HG03159 (cell line): ENCODE data around the gene SLC25A43.
"Not testable (repeated sequence)": the region's sequence is repeated elsewhere in the genome, so short reads cannot be mapped to it uniquely, and the experiment has no call there.

Source experiments
- ATAC-seq: cut with Tn5 transposase; IDR thresholded peaks from one replicate; pipeline ENCODE4 v1.9.1; 2021; ENCODE audit warnings: mild to moderate bottlenecking, moderate library complexity; ENCODE audit not compliant: unreplicated experiment

The SLC25A43 gene

GRCh38 chrX:119406776-119407175, 7.6 kb downstream of the SLC25A43 start:
- no peak for ATAC-seq

- no peak for ATAC-seq
Measured at GRCh38 chrX:119407681-119408080, 8.5 kb downstream of the SLC25A43 start.

DNA sequence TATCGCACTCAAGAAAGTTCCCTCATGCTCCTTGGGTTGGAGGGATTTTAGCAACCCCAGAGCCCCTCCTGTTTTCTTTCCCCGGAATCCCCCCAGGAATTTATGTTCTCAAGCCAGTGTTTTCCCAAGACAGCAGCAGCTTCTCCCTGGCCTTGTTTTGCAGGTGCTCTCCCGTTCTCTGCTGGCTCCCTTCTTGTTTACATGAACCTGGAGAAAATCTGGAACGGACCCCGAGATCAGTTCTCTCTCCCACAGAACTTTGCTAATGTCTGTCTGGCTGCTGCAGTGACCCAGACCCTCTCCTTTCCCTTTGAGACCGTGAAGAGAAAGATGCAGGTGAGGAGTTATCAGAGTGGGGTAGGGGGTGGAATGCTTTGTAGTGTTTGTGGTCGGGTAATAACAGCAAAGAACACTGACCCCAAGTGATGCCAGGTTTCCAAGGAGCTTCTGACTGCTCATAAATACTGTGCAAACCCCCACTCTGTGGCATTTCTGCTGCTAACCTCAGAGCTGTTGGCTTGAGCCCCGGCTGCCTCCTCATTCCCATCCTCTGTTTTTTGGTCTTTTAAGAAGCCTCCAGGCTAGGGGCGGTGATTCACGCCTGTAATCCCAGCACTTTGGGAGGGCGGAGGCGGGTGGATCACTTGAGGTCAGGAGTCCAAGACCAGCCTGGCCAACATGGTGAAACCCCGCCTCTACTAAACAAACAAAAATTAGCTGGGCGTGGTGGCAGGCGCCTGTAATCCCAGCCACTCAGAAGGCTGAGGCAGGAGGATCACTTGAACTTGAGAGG, 11.1 kb downstream of the SLC25A43 start:
- no peak for ATAC-seq

- ATAC-seq: no peak
Measured at GRCh38 chrX:119410854-119411253, 11.7 kb downstream of the SLC25A43 start.

GRCh38 chrX:119411959-119412358, 12.8 kb downstream of the SLC25A43 start:
- no peak for ATAC-seq

DNA sequence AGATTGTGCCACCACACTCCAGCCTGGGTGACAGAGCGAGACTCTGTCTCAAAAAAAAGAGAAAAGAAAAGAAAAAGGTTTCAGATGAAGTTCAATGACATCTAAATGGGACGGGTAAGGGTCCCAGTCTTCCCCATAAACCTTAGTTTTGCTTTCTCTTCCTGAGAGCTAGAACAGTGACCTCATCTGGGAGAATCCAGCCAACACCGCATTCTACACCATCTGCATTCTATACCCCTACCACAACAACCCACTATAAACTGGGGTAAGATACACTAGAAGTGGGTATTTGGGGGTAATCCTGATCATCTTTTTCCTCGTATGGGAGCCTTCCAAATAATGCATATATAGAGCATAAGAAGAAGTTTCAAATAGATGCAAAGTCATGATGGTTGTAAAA, 18.2 kb downstream of the SLC25A43 start:
- ATAC-seq: no peak

DNA sequence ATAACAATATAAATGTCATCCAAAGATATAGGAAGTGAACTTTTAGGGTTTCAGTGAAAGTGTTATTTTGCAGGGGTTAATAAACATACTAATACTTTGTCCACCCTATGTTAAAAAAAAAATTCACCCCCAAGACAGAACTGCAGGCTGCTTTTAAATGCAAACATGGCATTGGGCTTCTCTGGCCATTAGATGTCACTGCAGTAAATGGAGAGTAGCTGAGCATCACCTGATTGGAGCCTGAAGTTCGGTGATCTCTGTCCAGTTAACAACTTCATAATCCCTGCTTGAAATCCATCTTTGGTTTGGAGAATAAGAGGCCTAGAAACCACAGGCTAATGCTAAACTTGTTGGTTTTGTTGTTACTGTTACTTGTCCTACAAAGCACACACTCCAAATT, 18.7 kb downstream of the SLC25A43 start:
- ATAC-seq: no peak

- ATAC-seq: no peak
Measured at GRCh38 chrX:119419146-119419545, 20.0 kb downstream of the SLC25A43 start.

DNA sequence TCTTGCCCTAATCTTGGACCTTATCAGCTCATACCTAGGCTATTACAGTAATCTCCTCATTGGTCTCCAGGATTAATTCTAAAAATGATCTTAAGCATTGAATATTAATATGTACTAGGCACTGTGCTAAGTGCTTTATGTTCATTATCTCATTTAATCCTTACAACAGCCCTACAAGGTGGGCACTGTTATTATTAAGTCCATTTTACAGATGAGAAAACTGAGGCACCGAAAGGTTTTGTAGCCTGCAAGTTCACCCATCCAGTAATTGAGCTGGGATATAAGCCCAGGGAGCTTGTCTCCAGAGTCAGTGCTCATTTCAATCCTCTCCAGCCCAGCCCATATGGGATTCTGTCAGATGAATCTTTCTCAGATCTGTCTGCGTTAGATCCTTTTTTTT, 20.8 kb downstream of the SLC25A43 start:
- no peak for ATAC-seq

DNA sequence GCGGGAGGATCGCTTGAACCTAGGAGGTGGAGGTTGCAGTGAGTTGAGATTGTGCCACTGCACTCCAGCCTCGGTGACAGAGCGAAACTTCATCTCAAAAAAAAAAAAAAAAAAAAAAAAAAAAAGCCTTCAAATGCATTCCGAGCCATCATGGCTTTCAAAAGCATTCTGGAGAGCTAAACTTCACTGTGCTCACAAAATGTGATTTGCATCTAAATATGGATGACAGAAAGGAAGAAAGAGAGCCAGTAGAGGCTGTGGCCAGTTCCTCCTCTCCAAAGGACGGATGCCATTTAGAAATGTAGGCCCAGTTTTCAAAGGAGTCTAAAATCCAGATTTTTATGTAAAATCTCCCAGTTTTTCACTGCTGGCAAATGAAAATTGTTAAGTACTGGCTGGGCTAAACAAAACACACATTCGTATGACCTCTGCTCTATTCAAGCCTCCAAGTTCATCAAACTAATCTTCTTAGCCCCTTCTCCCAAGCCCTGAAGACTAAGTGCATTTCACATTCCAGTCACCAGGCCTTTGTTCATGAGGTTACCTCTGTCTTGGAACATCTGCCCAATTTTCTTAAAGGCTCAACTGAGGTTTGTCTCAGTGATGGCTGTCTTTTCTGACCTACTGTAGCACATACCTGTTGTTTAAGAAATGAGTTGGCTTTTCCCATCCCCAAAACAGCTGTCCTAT, 22.0 kb downstream of the SLC25A43 start:
- ATAC-seq: no peak

GRCh38 chrX:119423631-119424030, 24.5 kb downstream of the SLC25A43 start:
- no peak for ATAC-seq

- no peak for ATAC-seq
Measured at GRCh38 chrX:119424999-119425398, 25.9 kb downstream of the SLC25A43 start.

DNA sequence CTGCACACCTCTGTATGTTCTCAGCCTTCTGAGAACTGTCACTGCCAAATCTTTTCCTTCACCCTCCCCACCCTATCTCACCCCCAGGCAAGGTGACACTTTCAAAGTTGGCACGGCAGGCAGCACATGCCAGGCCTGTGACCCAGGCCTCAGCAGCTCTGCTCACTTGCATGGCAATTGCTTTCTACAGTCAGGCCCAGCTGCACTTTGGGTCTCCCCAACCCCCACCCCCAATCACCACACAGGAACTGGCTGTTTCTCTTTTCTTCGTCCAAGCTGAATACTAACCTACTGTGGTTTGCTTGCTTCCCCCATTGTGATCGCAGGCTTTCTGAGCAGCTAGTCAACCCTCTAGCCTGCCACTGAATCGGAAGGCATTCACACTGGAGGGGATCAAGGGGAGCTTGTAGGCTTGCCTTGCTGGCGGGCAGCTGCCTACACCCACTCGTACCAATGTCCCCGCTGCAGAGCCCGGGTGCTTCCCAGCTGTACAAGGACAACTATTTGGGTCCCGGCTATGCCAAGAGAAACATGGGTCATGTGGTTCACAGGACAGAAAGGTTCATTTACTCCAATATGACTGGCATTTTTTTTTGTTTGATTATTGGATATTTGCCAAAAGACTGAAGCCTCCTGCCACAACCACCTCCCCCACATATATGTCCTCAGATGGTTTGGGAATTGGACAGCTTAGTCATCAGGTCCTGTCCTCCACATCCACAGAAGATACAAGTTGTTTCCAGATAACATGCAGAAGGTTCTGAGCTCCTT, 28.1 kb downstream of the SLC25A43 start:
- peak; percentile 74 for ATAC-seq

- no peak for ATAC-seq
Measured at GRCh38 chrX:119427795-119428185, 28.7 kb downstream of the SLC25A43 start.

DNA sequence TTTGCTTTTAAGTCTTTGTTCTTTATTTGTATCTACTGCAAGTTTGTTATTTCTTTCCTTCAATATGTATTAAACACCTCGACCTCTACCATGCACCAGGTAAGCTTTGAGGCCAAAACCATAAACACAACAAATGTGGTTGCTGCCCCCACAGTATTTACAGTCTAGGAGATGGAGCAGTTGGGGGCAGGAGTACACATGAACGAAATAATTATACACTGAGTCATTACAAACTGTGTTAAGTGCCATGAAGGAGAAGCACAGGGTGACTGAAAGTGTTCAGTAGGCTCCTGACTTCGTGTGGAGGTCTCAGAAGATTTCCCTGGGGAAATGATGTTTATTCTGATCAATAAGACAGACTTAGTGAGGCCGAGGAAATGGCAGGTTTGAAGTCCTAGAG, 30.3 kb downstream of the SLC25A43 start:
- no peak for ATAC-seq

- not testable (repeated sequence) for ATAC-seq
Measured at GRCh38 chrX:119441295-119441694, 42.2 kb downstream of the SLC25A43 start.

GRCh38 chrX:119442286-119442685, 43.1 kb downstream of the SLC25A43 start:
- ATAC-seq: no peak

DNA sequence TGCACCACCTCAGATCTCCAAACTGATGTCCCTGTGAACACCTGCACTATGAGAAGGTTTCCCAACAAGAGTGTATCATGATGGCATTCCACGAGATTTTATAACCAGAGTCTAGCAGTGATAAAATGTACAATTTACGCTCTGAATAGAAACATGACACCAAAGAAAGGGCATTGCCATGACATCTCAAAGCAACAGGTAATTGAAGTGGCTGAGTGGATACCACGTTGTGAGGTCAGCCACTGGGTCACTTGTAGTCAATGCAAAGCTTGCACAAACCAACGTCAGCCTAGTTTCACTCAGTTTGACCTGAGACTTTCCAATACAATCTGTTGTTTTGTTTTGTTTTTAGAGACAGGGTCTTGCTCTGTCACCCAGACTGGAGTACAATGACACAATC, 54.1 kb downstream of the SLC25A43 start:
- no peak for ATAC-seq

GRCh38 chrX:119455264-119455663, 56.1 kb downstream of the SLC25A43 start:
- no peak for ATAC-seq

- ATAC-seq: no peak
Measured at GRCh38 chrX:119459181-119459580, 60.0 kb downstream of the SLC25A43 start.

GRCh38 chrX:119465555-119465954, 66.4 kb downstream of the SLC25A43 start:
- no peak for ATAC-seq

- no peak for ATAC-seq
Measured at GRCh38 chrX:119466970-119467369, 67.8 kb downstream of the SLC25A43 start.
